K562 (cell line): ENCODE data around the gene CD248. TPM values are rescaled to one million over a fixed set of nuclear protein-coding genes. Genes with fewer than 3 reads are reported as not detected.

Experiments
- CBX8 ChIP-seq: fragments of 200-600 bp; sonication (generic); IDR thresholded peaks from 2 replicates; pipeline ENCODE4 v1.6.1; 2012; ENCODE audit warnings: borderline replicate concordance, mixed run types, low read depth, mild to moderate bottlenecking, moderate library complexity, mixed read lengths, low read length, control low read depth, inconsistent platforms; ENCODE audit not compliant: poor library complexity, severe bottlenecking; ENCODE audit errors: extremely low read depth
- E2F6 ChIP-seq, 2 experiments: IDR thresholded peaks; 2 replicates each; pipeline ENCODE4 v1.6.1; 2011; ENCODE audit warnings: borderline replicate concordance in 1 of 2, control low read depth in 1 of 2, low read depth in 1 of 2, low read length in 1 of 2, mild to moderate bottlenecking in 1 of 2, mixed read lengths in 1 of 2, moderate library complexity in 1 of 2; ENCODE audit not compliant: insufficient read depth in 1 of 2, insufficient read length in 1 of 2, poor library complexity in 1 of 2, severe bottlenecking in 1 of 2; ENCODE audit errors: extremely low read depth in 1 of 2
- FOXO4 ChIP-seq: fragments of 450-650 bp; formaldehyde crosslinking; IDR thresholded peaks from 2 replicates; pipeline ENCODE4 v1.4.0; 2020; ENCODE audit warnings: mild to moderate bottlenecking, moderate library complexity
- GATAD2A ChIP-seq: fragments of 450-650 bp; IDR thresholded peaks from 2 replicates; pipeline ENCODE4 v1.6.1; 2017
- GTF2E2 ChIP-seq: fragments of 200-800 bp; sonication (Bioruptor generic); IDR thresholded peaks from 2 replicates; pipeline ENCODE4 v1.6.1; 2016; ENCODE audit warnings: missing genetic modification characterization, missing compliant biosample characterization
- MBD1 ChIP-seq: fragments of 250-450 bp; sonication (Bioruptor Pico); IDR thresholded peaks from 2 replicates; pipeline ENCODE4 v1.8.0; 2022; ENCODE audit warnings: inconsistent platforms
- MECOM ChIP-seq: fragments of 250-450 bp; sonication (Bioruptor Pico); IDR thresholded peaks from 2 replicates; pipeline ENCODE4 v1.8.0; 2022; ENCODE audit warnings: inconsistent platforms
- POLR2B ChIP-seq: fragments of 450-650 bp; IDR thresholded peaks from 2 replicates; pipeline ENCODE4 v1.6.1; 2018; ENCODE audit warnings: low read depth; ENCODE audit not compliant: partially characterized antibody
- TAF9B ChIP-seq: fragments of 450-650 bp; IDR thresholded peaks from 2 replicates; pipeline ENCODE4 v1.6.1; 2018; ENCODE audit warnings: mild to moderate bottlenecking; ENCODE audit not compliant: partially characterized antibody
- TRIM24 ChIP-seq, 2 experiments: fragments of 450-650 bp; IDR thresholded peaks; 2 replicates each; pipeline ENCODE4 v1.6.1; 2016
- ZBTB49 ChIP-seq: sonication (generic); formaldehyde crosslinking; IDR thresholded peaks from 2 replicates; pipeline ENCODE4 v1.8.0; 2022; ENCODE audit warnings: missing genetic modification reagents, mild to moderate bottlenecking, borderline replicate concordance
- ZBTB7A ChIP-seq: IDR thresholded peaks from 2 replicates; pipeline ENCODE4 v1.6.1; 2011; ENCODE audit warnings: low read depth, mild to moderate bottlenecking, low read length, moderate library complexity, borderline replicate concordance; ENCODE audit not compliant: control insufficient read depth
- ZNF316 ChIP-seq: fragments of 450-650 bp; IDR thresholded peaks from 2 replicates; pipeline ENCODE4 v1.6.1; 2016
- ZNF551 ChIP-seq: fragments of 250-450 bp; sonication (Bioruptor Pico); IDR thresholded peaks from 2 replicates; pipeline ENCODE4 v1.5.0; 2021; ENCODE audit warnings: mild to moderate bottlenecking, moderate library complexity
- ZNF77 ChIP-seq: fragments of 250-450 bp; sonication (Bioruptor Pico); IDR thresholded peaks from 2 replicates; pipeline ENCODE4 v1.5.0; 2020
- polyA plus RNA-seq, 8 experiments: library from polyadenylated mRNA; depleted of rRNA in 4 of 8; stranded (reverse) in 5 of 8; unstranded in 3 of 8; fragments of >200 nt; fragmentation: Nextera tagmentation in 2 of 8; fragmentation: Illumina TruSeq in 1 of 8; extraction: Ambion mirVana in 2 of 8; extraction: Trizol in 1 of 8; gene quantifications; 2 replicates each; pipeline versions ENCODE4 v1.2.1 to v1.2.3, GENCODE V29; 2011 to 2014; ENCODE audit warnings: inconsistent platforms in 1 of 8, missing spikeins in 1 of 8
- total RNA-seq, 7 experiments: library from RNA; depleted of rRNA in 6 of 7; stranded (reverse); fragments of >200 nt in 6 of 7; fragmentation: Illumina TruSeq in 2 of 7; extraction: Trizol in 2 of 7; gene quantifications; 2 replicates each; pipeline versions ENCODE4 v1.2.1 to v1.2.3, GENCODE V29; 2011 to 2021; ENCODE audit warnings: low replicate concordance in 1 of 7

The CD248 gene
- total and polyA plus RNA-seq, 9 of the 15 experiments (the other 6 are each of a cell fraction or from before 2014, with no cell fraction given) = 0.09 TPM; not detected in 8

- TF ChIP-seq MBD1 (CRISPR knock-in tag) (no peak), TRIM24 (IDR thresholded peaks at IDR 0.05) (no peak), FOXO4 (CRISPR knock-in tag) (no peak), MECOM (CRISPR knock-in tag) (no peak), ZBTB49 (CRISPR knock-in tag) (no peak), POLR2B (peak; percentile 46), GTF2E2 (tag) (peak; percentile 77; the same call in 1 of the 2 replicates), TAF9B (no peak), GATAD2A (no peak), CBX8 (no peak), ZNF316 (no peak), ZBTB7A (peak; percentile 90; the same call in 1 of the 2 replicates), ZNF77 (CRISPR knock-in tag) (no peak), E2F6 (IDR thresholded peaks at IDR 0.05; ENCODE audit: borderline replicate concordance in 1 of 2, extremely low read depth in 1 of 2, insufficient read depth in 1 of 2, insufficient read length in 1 of 2, low read depth in 1 of 2, low read length in 1 of 2, poor library complexity in 1 of 2, severe bottlenecking in 1 of 2) (peak in 1 of 2 experiments; percentile 15), ZNF551 (CRISPR knock-in tag) (no peak)
These were observed 49.2 kb downstream of the CD248 start (continued) for GRCh38 chr11:66267379-66268243.
